GM19372 (cell line): ENCODE data around the gene DUSP7.

Experiments used
- ATAC-seq: cut with Tn5 transposase; IDR thresholded peaks from one replicate; pipeline ENCODE4 v1.9.1; 2021; ENCODE audit warnings: mild to moderate bottlenecking, low read depth, moderate library complexity; ENCODE audit not compliant: unreplicated experiment

Gene DUSP7

DNA sequence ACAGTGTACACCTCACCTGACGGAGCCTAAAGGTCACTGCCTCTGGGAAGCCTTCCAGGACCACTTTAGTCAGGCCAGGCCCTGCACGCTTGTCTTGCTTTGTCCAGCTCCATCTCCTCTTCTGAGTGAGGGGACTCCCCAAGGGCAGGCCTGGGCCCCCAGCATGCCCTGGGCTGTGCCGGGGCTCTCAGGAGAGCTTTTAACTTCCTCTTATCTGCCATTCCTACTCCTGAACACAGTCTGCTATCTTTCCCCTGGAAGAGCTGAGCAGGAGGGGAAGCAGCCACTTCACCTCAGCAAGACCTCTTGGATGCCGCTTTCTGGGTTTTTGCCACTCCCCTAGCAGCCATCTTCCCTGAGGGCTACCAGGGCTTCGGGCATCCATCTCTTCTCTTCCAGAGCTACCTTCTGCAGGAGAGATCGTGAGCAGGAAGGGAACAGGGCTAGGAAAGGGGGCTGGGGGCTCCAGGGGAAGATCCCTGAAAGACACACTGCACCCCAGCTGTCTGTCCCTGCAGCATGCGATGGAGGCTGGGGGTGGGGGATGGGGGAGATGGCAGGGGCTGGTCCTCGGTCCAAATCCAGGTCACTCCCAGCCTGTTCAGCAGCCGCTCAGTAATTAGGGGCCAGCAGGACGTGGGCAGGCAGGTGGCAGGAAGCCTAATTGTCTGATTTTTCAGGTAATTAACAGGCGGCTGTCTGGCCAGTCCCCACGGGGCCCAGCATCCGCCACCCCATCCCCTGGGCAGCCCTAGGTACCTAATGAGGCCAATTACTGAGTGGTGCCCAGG lies 40.7 kb downstream of the DUSP7 start:
- ATAC-seq: no peak

DNA sequence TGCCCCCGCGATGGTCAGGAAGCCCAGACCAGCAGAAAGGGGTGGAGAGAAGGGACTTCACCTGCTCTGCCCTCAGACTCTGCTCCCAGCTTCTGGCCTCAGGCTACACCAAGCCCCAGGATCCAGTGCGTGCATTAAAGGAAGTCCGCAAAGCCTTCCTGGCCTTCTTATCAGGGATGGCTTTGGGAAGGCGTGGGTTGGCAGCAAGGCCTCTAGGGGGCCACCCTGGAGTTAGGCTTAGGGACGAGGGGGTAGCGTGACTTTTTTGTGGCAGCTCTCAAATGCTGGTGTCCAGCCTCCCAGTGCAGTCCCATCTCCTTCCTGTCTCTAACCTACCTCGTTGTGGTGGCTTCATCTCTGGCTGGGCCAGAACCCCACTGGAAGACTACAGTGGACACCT lies 41.8 kb downstream of the DUSP7 start:
- ATAC-seq: no peak

DNA sequence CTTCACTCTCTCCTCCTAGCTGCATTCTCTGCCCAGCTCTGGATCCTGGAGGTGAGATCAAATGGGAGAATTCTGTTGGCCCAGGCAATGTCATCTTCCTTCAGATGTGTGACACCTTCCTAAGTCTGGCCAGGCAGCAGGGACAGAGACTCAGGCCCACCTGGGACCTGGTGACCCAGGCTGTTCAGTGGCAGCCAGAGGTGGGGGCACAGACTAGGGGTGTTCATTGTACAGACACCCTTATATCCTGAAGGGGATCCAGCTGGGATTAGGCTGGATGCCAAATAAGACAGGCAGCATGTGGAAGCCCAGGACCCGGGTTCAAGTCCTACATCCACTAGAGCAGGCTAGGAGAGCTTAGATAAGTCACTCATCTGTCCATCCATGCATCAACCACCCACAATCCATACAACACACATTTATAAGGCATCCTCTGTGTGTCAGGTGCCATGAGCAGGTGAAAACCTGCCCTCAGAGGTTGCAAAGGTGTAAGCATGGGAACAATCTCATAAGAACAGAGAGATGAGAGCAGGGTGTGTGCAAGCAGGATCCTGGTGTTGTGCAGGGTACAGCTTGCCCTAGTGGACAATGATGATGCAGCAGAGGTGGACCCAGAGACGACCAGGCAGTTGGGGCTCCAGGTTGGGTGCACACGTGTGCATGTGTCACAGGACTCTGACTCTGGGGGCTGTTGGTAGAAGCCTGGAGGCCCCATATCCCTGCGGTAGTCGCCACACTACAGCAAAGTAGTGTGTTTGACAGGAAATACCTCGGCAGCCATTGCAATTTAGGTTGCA lies 42.4 kb downstream of the DUSP7 start:
- no peak for ATAC-seq

DNA sequence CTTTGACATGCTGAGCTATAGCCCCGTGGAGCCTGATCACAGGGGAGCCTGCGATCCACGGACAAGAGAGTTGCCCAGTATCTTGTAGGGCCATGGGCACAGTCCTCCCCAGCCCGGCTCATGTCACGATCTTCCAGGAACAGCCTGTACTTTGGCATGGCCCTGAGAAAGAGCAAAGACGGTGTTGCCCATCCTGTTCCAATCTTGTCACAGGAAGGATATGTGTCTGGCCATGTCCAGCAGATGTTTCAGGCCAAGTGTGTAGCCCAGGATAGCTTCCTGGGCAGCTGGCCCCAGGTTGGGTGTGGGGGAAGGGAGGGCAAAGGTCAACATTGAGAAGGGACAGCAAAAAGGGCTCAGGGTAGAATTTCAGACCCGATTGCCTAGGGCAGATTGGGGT lies 43.7 kb downstream of the DUSP7 start:
- ATAC-seq: no peak

DNA sequence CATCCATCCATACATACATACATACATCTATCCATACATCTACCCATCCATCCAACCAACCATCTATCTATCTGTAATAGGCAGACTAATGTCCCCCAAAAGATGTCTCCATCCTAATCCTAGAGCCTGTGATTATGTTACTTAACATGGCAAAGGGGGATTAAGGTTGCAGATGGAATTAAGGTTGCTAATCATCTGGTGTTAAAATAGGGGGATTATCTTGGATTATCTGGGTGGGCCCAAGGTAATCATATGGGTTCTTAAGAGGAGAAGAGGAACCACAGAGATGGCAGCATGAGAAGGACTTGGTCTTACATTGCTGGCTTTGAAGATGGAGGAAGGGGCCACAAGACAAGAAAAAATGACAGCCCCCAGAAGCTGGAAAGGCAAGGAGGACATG lies 45.9 kb downstream of the DUSP7 start:
- ATAC-seq: no peak

DNA sequence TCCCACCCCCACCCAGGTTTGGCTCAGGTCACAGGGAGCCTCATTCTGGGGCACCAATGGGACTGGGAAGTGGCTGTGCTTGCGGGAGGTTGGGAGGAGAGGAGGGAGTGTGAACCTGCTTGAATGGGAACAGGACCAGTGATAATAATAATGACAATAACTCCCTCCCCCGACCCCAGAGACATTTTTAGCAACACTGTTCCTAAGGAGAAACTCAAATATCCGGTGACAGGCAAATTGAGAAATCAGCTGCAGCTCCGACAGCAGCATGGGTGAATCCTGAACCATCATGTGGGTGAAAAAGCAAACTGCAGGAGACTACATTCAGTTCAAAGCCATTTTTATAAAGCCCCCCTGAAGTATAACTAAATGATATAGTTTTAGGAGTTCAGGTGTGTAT lies 49.1 kb downstream of the DUSP7 start:
- ATAC-seq: no peak

DNA sequence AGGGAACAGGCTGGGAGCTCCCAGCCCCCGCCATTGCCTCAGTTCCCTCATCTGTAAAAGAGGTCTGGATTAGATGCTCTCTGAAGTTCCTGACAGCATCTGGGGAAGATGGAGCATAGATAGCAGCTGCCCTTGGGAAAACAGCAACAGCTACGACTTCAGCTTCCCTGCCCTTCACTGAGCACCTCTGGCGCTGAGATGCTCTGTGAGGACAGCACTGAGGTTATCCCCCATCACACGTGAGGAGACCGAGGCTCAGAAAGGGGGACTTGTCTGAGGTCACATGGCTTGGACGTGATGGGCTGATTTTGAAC lies 49.6 kb downstream of the DUSP7 start:
- no peak for ATAC-seq

DNA sequence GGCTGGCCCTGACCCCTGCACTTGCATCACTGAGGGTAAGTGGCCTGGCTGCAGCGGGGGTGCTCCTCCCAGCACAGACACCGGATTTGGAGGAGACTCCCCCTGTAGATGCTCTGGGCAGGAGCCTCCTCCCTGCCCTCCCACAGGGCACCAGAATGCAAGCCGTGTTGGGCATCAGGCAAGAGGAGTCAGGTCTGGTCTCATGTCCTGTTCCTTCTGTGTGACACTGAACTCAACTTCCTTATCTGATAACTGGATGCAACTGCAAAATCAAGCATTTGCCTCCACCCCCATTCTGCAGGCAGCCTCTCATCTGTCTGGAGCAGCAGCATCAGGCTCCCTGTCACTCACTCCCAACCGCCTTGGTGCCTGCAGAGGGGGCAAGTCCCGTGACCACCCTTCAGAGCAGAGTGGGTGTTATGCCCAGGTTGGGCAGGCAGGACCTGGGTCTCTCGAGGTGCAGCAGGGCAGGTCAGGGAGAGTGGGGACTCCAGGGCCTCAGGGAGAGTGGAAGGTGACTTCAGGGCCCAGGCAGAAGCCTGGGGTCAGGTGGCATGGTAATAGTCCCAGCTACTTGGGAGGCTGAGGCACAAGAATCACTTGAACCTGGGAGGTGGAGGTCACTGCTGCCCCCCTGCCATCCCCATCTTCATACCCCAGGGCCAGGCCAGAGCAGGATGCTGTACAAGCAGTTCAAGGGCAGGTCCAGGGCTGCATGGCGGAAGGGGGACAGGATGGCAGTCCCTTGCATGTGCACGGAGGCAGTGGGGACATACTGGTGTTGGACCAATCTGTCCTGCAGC lies 50.2 kb downstream of the DUSP7 start:
- no peak for ATAC-seq

DNA sequence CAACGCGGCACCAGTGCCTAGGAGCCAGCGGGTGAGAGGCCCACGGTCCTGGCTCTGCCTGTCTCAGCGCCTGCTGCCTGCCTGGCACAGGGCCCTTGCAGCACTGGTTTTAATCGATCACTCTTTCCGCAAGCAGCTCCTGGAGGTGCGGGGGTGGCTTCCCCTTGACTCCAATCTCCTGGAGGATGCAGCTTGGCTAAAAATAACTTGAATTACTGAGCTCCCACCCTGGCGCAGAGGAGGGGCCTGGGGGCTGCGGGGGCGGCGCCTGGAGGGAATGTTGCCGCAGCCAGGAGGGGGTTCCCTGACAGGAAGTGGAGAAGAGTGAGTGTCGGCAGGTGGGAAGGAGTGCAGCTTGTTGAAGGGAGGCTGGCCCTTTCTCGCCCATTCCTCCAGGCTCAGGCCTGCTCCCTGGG lies 50.8 kb downstream of the DUSP7 start:
- ATAC-seq: no peak

DNA sequence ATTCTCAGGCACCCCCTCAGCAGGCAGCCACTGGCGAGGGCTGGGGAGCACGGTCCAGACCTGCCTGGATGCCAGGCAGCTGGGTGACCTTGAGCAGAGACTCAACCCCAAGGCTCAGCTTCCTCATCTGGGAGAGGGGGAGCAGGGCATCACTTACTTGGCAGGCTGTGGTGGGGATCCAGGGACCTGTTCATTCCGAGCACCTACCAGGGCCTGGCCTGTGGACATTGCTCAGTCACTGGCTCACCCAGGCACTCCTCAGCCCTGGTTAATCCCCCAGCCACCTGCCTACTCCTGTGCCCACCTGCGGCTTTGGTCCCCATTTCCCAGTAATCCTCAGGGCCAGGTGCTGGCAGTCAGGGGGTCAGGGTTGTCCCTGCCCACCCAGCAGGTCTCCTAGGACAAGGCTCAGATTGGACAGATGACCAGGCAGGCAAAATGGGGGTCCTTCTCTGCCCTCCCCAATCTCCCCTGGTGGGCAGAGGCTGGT lies 51.4 kb downstream of the DUSP7 start:
- no peak for ATAC-seq

DNA sequence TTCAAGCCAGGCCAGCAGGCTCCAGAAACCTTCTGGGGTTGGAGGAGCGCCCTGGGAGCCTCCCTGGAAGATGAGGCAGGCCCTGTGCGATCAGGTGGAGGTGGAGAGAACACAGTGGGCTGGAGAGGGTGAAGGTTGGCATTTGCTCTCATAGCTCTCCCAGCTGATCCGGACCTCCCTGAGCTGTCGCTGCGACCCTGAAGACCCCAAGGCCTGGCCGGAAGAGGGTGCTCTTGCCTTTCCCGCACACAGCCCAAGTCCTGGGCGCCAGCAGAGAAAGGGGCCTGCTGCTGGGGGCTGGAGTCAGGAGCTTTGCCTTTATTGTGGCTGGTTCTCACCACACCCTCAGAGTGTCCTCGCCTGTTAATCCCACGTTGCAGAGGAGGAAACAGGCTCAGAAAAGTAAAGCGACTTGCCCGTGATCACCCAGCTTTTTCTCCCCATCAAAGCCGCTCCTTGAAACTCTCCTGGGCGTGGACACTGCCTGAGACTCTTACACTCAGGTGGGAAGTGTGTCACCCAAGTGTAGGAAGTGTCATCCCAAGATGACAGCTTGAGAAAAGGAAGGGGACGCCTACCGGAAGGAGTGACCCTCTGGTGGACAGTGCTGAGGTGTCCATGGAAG lies 52.1 kb downstream of the DUSP7 start:
- ATAC-seq: no peak

DNA sequence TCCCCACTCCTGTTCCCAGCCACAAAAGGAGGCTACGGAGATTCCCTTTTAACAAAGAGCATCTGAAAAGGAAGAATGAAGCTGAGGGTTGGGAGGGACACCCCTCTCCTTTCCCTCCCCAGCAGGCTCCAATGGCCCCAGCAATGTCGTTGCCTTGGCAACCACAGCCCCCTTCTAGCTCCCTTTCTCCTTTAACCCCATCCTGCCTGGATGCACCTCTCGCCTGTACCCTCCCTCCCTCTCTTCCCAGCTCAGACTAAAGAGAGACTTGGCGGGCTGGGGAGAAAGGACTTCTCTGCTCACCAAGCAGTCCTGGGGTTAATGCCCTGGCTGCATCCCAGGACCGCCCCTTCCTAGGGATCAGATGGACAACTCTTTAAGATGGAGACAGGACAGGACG lies 53.6 kb downstream of the DUSP7 start:
- ATAC-seq: no peak

DNA sequence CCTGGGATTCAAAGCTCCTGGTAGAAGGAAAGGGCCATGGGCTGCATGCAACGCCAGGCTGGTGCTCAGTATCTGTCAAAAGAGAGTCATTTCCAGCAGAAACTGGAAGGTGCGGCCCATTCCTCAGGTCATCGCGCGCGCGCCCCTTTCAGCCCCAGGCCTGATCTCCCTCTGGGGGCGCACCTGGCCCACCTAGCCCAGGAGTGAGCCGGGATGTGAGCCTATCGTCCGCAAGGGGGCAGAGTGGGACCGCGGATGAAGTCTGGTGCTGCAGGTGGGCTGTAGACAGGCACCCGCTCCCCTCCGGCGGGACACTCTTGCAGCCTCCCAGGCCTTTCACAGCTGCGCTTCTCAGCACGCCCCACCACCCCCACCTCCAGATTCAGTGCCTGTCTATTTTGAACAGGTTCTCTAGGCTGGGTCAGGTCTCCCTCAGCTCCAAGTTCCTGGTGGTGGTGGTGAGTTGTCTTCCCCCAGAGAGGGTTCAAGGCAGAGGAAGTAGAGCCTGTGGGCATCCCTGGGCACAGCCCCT lies 54.9 kb downstream of the DUSP7 start:
- peak; percentile 78 for ATAC-seq

DNA sequence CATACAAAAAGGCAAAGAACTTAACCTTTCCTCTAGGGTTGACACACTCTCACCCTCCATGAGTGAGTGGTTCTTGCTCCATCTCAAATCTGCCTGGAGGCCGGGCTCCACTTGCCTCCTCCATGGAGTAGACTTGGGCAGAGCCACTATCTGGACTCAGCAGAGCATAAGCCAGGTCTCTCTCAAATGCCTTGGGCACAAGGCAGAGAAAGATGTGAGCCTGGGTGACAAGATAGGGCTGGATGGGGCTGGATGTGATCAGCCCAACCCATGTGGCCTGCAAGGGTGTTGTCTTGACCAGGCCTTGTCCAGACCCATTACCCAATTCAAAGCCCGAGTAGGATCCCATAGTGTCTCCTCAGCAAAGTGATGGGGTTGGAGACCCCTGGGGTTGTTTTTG lies 56.5 kb downstream of the DUSP7 start:
- no peak for ATAC-seq
